Ectodermal cell (in vitro differentiated cells): Measurements from ENCODE around the gene MRFAP1L1.

ENCODE experiments used
- H3K27ac ChIP-seq: 2 replicates; pipeline ENCODE4 v1.7.0; 2013; ENCODE audit warnings: mild to moderate bottlenecking, low read depth, low read length; ENCODE audit not compliant: insufficient read depth, poor library complexity, severe bottlenecking
- H3K27me3 ChIP-seq: 2 replicates; pipeline ENCODE4 v1.7.0; 2013; ENCODE audit warnings: mild to moderate bottlenecking, low read length; ENCODE audit not compliant: insufficient read depth, control insufficient read depth, poor library complexity, severe bottlenecking
- H3K36me3 ChIP-seq: one replicate; pipeline ENCODE4 v1.7.0; 2013; ENCODE audit warnings: low read length; ENCODE audit not compliant: control insufficient read depth, insufficient read depth
- H3K4me1 ChIP-seq: one replicate; pipeline ENCODE4 v1.7.0; 2013; ENCODE audit warnings: low read length; ENCODE audit not compliant: control insufficient read depth, insufficient read depth
- H3K4me3 ChIP-seq: 2 replicates; pipeline ENCODE4 v1.7.0; 2013; ENCODE audit warnings: low read depth, low read length, control low read depth; ENCODE audit not compliant: insufficient read depth
- H3K9me3 ChIP-seq: 2 replicates; pipeline ENCODE4 v1.7.0; 2013; ENCODE audit warnings: mild to moderate bottlenecking, low read length, moderate library complexity; ENCODE audit not compliant: control insufficient read depth
- WGBS, 2 experiments: methylation state at CpG; one replicate each; pipeline ENCODE4 v1.1.7; 2013; ENCODE audit warnings: missing lambda C conversion rate in 2 of 2; 5-methylcytosine and 5-hydroxymethylcytosine counted together

The MRFAP1L1 gene

GRCh38 chr4:6699903-6700302, 9.8 kb downstream of the MRFAP1L1 start:
- H3K27me3 ChIP-seq: no peaks in the 10 kb centered on the region
- peaks cover 10% of the 10 kb centered on the region for H3K36me3 ChIP-seq
- H3K27ac ChIP-seq: no peak overlapping the region
- H3K4me3 ChIP-seq: no peak overlapping the region
- no peaks in the 10 kb centered on the region for H3K9me3 ChIP-seq
- 97 to 100% methylated on average over 1 of the region's 1 CpG for WGBS, 2 experiments
- H3K4me1 ChIP-seq: no peaks in the 10 kb centered on the region

DNA sequence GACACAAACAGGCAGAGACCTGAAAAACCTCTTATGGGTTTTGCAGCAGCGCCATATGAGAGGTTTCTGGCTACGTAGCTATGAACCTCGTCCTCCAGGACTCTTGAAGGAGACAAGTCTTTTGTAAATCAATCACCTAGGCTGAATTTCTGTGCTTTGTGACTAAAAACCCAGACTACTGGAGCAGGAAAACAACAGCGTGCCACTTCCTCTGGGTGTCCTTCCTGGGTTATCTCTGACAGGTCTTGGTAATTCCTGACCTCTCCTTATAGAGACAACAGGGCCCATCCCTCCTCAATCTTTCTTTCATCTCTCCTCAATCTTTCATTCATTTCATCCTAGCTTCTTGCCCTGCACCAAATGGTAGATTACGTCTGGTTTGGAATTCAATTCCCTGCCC, 10.3 kb downstream of the MRFAP1L1 start:
- Histone ChIP-seq H3K27me3 (no peaks in the 10 kb centered on the region), H3K36me3 (peaks cover 10% of the 10 kb centered on the region), H3K27ac (no peak overlapping the region), H3K4me3 (no peak overlapping the region), H3K4me1 (no peaks in the 10 kb centered on the region), H3K9me3 (no peaks in the 10 kb centered on the region)
- 92 to 94% methylated on average over 5 of the region's 5 CpGs for WGBS, 2 experiments

GRCh38 chr4:6697131-6697530, 12.5 kb downstream of the MRFAP1L1 start:
- no peaks in the 10 kb centered on the region for H3K9me3 ChIP-seq
- H3K27me3 ChIP-seq: no peaks in the 10 kb centered on the region
- no peaks in the 10 kb centered on the region for H3K36me3 ChIP-seq
- 94 to 96% methylated on average over 6 of the region's 6 CpGs for WGBS, 2 experiments
- no peak overlapping the region for H3K27ac ChIP-seq
- H3K4me1 ChIP-seq: no peaks in the 10 kb centered on the region
- no peak overlapping the region for H3K4me3 ChIP-seq

- WGBS, 2 experiments: 92% methylated on average over 8 of the region's 8 CpGs
- Histone ChIP-seq H3K4me1 (no peaks in the 10 kb centered on the region), H3K36me3 (no peaks in the 10 kb centered on the region), H3K27ac (no peak overlapping the region), H3K9me3 (no peaks in the 10 kb centered on the region), H3K27me3 (no peaks in the 10 kb centered on the region), H3K4me3 (no peak overlapping the region)
These were observed 13.1 kb downstream of the MRFAP1L1 start for GRCh38 chr4:6696611-6697010.

DNA sequence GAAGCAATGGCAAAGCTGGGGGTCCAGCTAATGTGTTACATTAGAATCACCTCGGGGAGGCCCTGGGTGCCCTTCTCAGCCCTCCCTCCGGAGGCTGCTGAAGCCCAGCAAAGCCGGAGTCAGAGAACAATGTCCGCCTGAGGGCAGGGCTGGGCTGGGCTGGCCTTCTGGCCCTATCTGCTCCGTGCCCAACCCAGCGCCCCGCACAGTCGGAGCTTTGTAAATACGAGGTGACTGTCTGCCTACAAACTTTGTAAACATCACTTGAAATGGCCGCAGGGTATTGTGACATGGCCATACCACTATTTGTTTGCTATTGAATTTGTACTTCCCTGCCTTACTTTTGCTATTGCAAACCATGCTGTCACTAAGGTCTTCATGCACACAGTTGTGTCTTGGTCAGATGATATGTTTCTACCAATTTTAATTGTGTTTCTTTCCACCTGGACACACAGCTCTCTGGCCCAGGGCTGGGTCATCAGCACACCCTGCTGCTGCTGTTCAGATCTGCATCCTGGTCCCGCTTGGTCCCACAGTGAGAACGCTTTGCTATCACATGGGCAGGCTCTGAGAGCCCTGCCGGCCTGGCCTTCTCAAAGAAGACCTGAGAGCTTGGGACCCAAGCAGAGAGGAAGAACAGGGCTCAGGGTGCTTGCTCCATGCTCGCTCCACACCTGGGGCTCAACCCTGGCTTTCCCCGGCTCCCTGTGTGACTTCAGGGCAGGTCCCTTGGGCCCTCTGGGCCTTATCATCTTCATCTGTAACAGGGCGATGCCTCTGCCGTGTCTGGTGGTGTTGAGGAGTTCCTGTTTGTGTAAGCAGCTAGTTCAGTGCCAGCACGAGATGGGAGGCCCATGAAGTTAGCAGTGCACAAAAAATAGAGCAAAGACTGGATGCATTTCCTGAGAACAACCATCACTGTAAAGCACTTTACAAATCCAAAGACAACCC, 13.7 kb downstream of the MRFAP1L1 start:
- Histone ChIP-seq H3K9me3 (no peaks in the 10 kb centered on the region), H3K27ac (no peak overlapping the region), H3K27me3 (no peaks in the 10 kb centered on the region), H3K4me3 (no peak overlapping the region), H3K4me1 (no peaks in the 10 kb centered on the region), H3K36me3 (no peaks in the 10 kb centered on the region)
- 90 to 92% methylated on average over 18 of the region's 18 CpGs for WGBS, 2 experiments

DNA sequence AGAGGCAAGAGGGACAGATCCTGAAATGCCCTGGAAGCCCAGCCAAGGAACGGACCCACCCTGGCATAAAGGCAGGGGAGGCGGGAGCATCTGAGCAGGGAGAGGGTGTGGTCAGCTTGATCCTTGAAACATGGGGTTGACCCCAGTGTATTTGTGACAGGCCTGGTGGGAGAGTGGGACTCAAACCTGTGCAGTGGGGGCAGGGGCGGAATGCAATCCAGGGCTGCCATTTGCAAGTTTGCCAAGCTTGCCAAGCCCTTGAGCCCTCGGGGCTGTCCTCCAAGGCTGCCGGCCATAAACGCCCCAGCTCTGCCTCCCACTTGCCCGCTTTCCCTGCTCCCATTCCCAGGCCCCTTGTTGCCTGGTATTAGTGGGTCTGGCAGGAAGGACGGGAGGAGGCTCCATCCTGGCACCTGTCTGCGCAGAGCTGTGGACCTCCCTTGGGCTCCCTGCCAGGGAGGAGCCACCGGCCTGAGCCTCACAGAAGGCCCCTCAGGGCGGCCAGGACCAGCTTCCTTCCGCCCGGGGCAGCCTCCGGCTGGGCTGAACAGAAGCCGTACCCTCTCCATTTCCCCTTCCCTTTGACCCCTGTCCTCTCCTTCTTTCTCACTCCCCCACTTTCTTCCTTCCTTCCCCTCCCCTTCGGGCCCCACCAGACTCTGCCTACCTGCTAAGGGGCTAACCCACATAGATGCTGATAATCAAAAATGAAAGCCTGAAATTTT, 15.3 kb downstream of the MRFAP1L1 start:
- H3K4me3 ChIP-seq: no peak overlapping the region
- H3K9me3 ChIP-seq: no peaks in the 10 kb centered on the region
- H3K36me3 ChIP-seq: no peaks in the 10 kb centered on the region
- H3K27me3 ChIP-seq: no peaks in the 10 kb centered on the region
- peaks cover 3% of the 10 kb centered on the region for H3K4me1 ChIP-seq
- WGBS, 2 experiments: 87 to 92% methylated on average over 16 of the region's 16 CpGs
- no peak overlapping the region for H3K27ac ChIP-seq

GRCh38 chr4:6693231-6694176, 16.2 kb downstream of the MRFAP1L1 start, which contains the start of gene S100P:
Gene S100P, plus strand, starts transcription at chr4:6693878. Its CDS starts 55 bp downstream, at chr4:6693933.
- H3K4me3 ChIP-seq: no peak within 1 kb of the TSS
- H3K27me3 ChIP-seq: no peaks in the 10 kb centered on the region
- H3K27ac ChIP-seq: no peak within 1 kb of the TSS
- peaks cover 5% of the 10 kb centered on the region for H3K4me1 ChIP-seq
- WGBS, 2 experiments: 89 to 92% methylated on average over 29 of the region's 29 CpGs
- H3K9me3 ChIP-seq: no peaks in the 10 kb centered on the region
- no peaks in the 10 kb centered on the region for H3K36me3 ChIP-seq

- no peak overlapping the region for H3K27ac ChIP-seq
- 74 to 81% methylated on average over 3 of the region's 3 CpGs for WGBS, 2 experiments
- peaks cover 5% of the 10 kb centered on the region for H3K4me1 ChIP-seq
- no peaks in the 10 kb centered on the region for H3K36me3 ChIP-seq
- H3K9me3 ChIP-seq: no peaks in the 10 kb centered on the region
- no peaks in the 10 kb centered on the region for H3K27me3 ChIP-seq
- H3K4me3 ChIP-seq: no peak overlapping the region
These were observed 16.9 kb downstream of the MRFAP1L1 start for GRCh38 chr4:6692806-6693205.

DNA sequence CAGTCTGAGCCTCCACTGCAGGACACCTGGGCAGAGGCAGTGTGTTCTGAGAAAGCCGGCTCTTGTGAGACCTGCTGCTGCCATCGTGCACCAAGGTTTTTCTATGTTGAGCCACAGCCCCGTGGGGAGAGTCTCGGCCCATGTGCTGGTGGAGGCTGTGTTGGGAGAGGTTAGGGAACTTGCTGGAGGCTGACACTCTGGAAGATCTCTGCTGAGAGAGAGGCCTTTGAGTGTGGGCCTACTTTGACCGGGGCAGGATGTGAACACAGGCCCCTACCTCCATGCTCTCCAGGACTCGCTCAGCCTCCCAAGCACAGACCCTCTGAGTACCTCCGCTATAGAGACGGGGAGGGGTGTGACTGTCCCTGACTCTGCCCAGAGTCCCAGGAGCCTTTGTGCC, 17.3 kb downstream of the MRFAP1L1 start:
- H3K36me3 ChIP-seq: no peaks in the 10 kb centered on the region
- H3K4me1 ChIP-seq: peaks cover 5% of the 10 kb centered on the region
- 91 to 96% methylated on average over 8 of the region's 8 CpGs for WGBS, 2 experiments
- H3K27me3 ChIP-seq: no peaks in the 10 kb centered on the region
- H3K4me3 ChIP-seq: no peak overlapping the region
- no peak overlapping the region for H3K27ac ChIP-seq
- H3K9me3 ChIP-seq: no peaks in the 10 kb centered on the region
